Endothelial cell of umbilical vein (primary cell): ENCODE data around the gene MRGPRF. TPM values are rescaled to one million over a fixed set of nuclear protein-coding genes. Genes with fewer than 3 reads are reported as not detected.

Experiments used
- BruUV-seq: library from RNA; stranded (reverse); fragments of 400-500 nt; replicated peaks from 2 replicates; lab custom pipeline; 2021; lab: Mats Ljungman, UMichigan
- CTCF ChIA-PET: fragments of 300-600, 350-600 bp; sonication (Branson Sonifier 250); formaldehyde crosslinking; loops from one replicate; lab custom pipeline; 2021; ENCODE audit warnings: antibody characterized with exemption, inconsistent platforms; lab: Charles Lee
- POLR2A ChIA-PET: fragments of 300-600, 350-600 bp; sonication (Branson Sonifier 250); formaldehyde crosslinking; loops from one replicate; lab custom pipeline; 2021; ENCODE audit warnings: antibody characterized with exemption, inconsistent platforms; lab: Charles Lee
- DNase-seq: peaks from one replicate; pipeline ENCODE4 v3.0.0-alpha.2; 2011; ENCODE audit warnings: low read depth, low spot score
- FAIRE-seq: peaks from 2 replicates; lab custom pipeline; 2011; peaks lifted over from hg19 to GRCh38; lab: Jason Lieb, UNC
- H2AFZ ChIP-seq: 2 replicates; pipeline ENCODE4 v1.6.0; 2012; ENCODE audit warnings: low read depth, low read length, control low read depth, inconsistent platforms
- H3K27ac ChIP-seq: 2 replicates; pipeline ENCODE4 v1.5.1; 2011; ENCODE audit warnings: low read depth, mild to moderate bottlenecking, control low read depth, low read length, moderate library complexity; ENCODE audit not compliant: insufficient read depth
- H3K27me3 ChIP-seq, 2 experiments: 2 replicates each; pipeline versions ENCODE4 v1.6.0 to v1.6.1; 2011; ENCODE audit warnings: low read length in 2 of 2, mixed read lengths in 1 of 2; ENCODE audit not compliant: control insufficient read depth in 2 of 2, insufficient read depth in 2 of 2
- H3K36me3 ChIP-seq, 2 experiments: 2 replicates in 1 of 2; 3 replicates in 1 of 2; pipeline ENCODE4 v1.5.1; 2011; ENCODE audit warnings: low read length in 2 of 2, mild to moderate bottlenecking in 1 of 2, moderate library complexity in 1 of 2; ENCODE audit not compliant: control insufficient read depth in 2 of 2, insufficient read depth in 2 of 2; ENCODE audit errors: extremely low read depth in 1 of 2
- H3K4me1 ChIP-seq: 3 replicates; pipeline ENCODE4 v1.5.1; 2011; ENCODE audit warnings: mild to moderate bottlenecking, low read length; ENCODE audit not compliant: control insufficient read depth, insufficient read depth; ENCODE audit errors: extremely low read depth
- H3K4me2 ChIP-seq: 2 replicates; pipeline ENCODE4 v1.6.1; 2011; ENCODE audit warnings: low read length, control low read depth, mixed read lengths; ENCODE audit not compliant: insufficient read depth
- H3K4me3 ChIP-seq, 3 experiments: fragments of 200-600 bp in 1 of 3; sonication (generic), shearing (Covaris generic) in 1 of 3; replicated peaks in 1 of 3; 2 replicates each; pipeline ENCODE4 v1.5.1; 2011 to 2016; ENCODE audit warnings: control low read depth in 3 of 3, low read length in 3 of 3, mild to moderate bottlenecking in 2 of 3, inconsistent platforms in 1 of 3, low read depth in 1 of 3, moderate library complexity in 1 of 3; ENCODE audit not compliant: insufficient read depth in 1 of 3
- H3K79me2 ChIP-seq: 2 replicates; pipeline ENCODE4 v1.6.0; 2012; ENCODE audit warnings: low read length, inconsistent platforms; ENCODE audit not compliant: control insufficient read depth, insufficient read depth
- H3K9ac ChIP-seq: replicated peaks from 2 replicates; pipeline ENCODE3; 2011; ENCODE audit warnings: low read length, control low read depth; ENCODE audit not compliant: insufficient read depth; ENCODE audit errors: extremely low read depth
- H3K9me1 ChIP-seq: replicated peaks from 3 replicates; pipeline ENCODE4 v1.6.0; 2011; ENCODE audit warnings: mild to moderate bottlenecking, low read length; ENCODE audit not compliant: control insufficient read depth, insufficient read depth; ENCODE audit errors: extremely low read depth
- H3K9me3 ChIP-seq: replicated peaks from 2 replicates; pipeline ENCODE4 v1.5.1; 2012; ENCODE audit warnings: low read length, inconsistent platforms; ENCODE audit not compliant: control insufficient read depth, insufficient read depth
- H4K20me1 ChIP-seq: replicated peaks from 2 replicates; pipeline ENCODE3; 2011; ENCODE audit warnings: mild to moderate bottlenecking, low read length; ENCODE audit not compliant: control insufficient read depth, insufficient read depth; ENCODE audit errors: extremely low read depth
- CTCF ChIP-seq, 2 donors: IDR thresholded peaks; 1 replicate in 1 of 2; 2 replicates in 1 of 2; pipeline ENCODE4 v1.5.1; 2011; ENCODE audit warnings: low read length in 2 of 2, mild to moderate bottlenecking in 2 of 2, moderate library complexity in 2 of 2, control low read depth in 1 of 2, inconsistent platforms in 1 of 2, low read depth in 1 of 2; ENCODE audit not compliant: insufficient read depth in 1 of 2; ENCODE audit errors: extremely low read depth in 1 of 2
- EZH2 ChIP-seq: IDR thresholded peaks from 2 replicates; pipeline ENCODE4 v1.6.1; 2012; ENCODE audit warnings: borderline replicate concordance, low read depth, mild to moderate bottlenecking, moderate library complexity, low read length, inconsistent platforms; ENCODE audit not compliant: severe bottlenecking
- GATA2 ChIP-seq: IDR thresholded peaks from 2 replicates; pipeline ENCODE4 v1.7.0; 2011; ENCODE audit warnings: low read depth, mild to moderate bottlenecking, moderate library complexity, mixed read lengths, low read length; ENCODE audit not compliant: insufficient read length, insufficient read depth
- JUN ChIP-seq: IDR thresholded peaks from 2 replicates; pipeline ENCODE4 v1.6.1; 2011; ENCODE audit warnings: borderline replicate concordance, low read depth; ENCODE audit not compliant: insufficient read length, insufficient read depth
- MAX ChIP-seq: IDR thresholded peaks from 2 replicates; pipeline ENCODE4 v1.6.1; 2011; ENCODE audit not compliant: insufficient read depth, insufficient read length
- MYC ChIP-seq: IDR thresholded peaks from one replicate; pipeline ENCODE4 v1.6.1; 2011; ENCODE audit warnings: mild to moderate bottlenecking, low read depth, low read length
- POLR2A ChIP-seq: IDR thresholded peaks from 2 replicates; pipeline ENCODE4 v1.6.1; 2012; ENCODE audit warnings: low read depth, mild to moderate bottlenecking, control low read depth, low read length
- POLR2AphosphoS5 ChIP-seq: IDR thresholded peaks from 2 replicates; pipeline ENCODE4 v1.6.1; 2012; ENCODE audit warnings: low read depth, mild to moderate bottlenecking, control low read depth, low read length, moderate library complexity; ENCODE audit not compliant: insufficient read depth
- dilution Hi-C: fragments of 300-500 bp; cut with MboI; formaldehyde crosslinking; loops from one replicate; pipeline ENCODE4 v1.15.0; 2019; ENCODE audit warnings: low sequenced_read_pairs; ENCODE audit not compliant: extremely low pct_ligation_motif_present
- intact Hi-C: fragments of 100-400 bp; cut with micrococcal nuclease; formaldehyde crosslinking; loops from one replicate; pipeline ENCODE4 v1.10.0; 2022
- polyA plus RNA-seq, 4 experiments: library from polyadenylated mRNA; depleted of rRNA in 3 of 4; stranded (reverse) in 3 of 4; unstranded in 1 of 4; fragments of >200 nt; gene quantifications; 2 replicates each; pipeline versions ENCODE4 v1.2.1 to v1.2.3, GENCODE V29; 2011 to 2012; ENCODE audit warnings: missing spikeins in 1 of 4
- total RNA-seq: library from RNA; stranded (reverse); gene quantifications from 2 replicates; pipeline ENCODE4 v1.2.3, GENCODE V29; 2021

Gene MRGPRF
- total and polyA plus RNA-seq, 2 donors (not counting 3 experiments of a cell fraction or from before 2014, with no cell fraction given) = not detected

GRCh38 chr11:68968306-68969250 lies 44.5 kb downstream of the MRGPRF start:
- no peaks in the 10 kb centered on the region for H3K36me3 ChIP-seq
- H3K9me3 ChIP-seq = no peaks in the 10 kb centered on the region
- BruUV-seq = no TSS peak
- no peak overlapping the region for H3K27ac ChIP-seq
- H3K9ac ChIP-seq = no peak overlapping the region
- H3K4me2 ChIP-seq = no peak overlapping the region
- TF ChIP-seq MAX = no peak
- no peak for TF ChIP-seq POLR2A
- no peak for TF ChIP-seq JUN
- no peak for TF ChIP-seq EZH2
- no peak for TF ChIP-seq GATA2
- TF ChIP-seq CTCF (IDR thresholded peaks at IDR 0.05; ENCODE audit: extremely low read depth in 1 of 2, insufficient read depth in 1 of 2, low read depth in 1 of 2, low read length in 2 of 2) = no peak
- TF ChIP-seq POLR2AphosphoS5 = no peak
- no peak for TF ChIP-seq MYC
- H3K27me3 ChIP-seq = peaks cover 3 to 16% of the 10 kb centered on the region in 2 experiments
- H3K79me2 ChIP-seq = no peaks in the 10 kb centered on the region
- no peak overlapping the region for H2AFZ ChIP-seq
- dilution Hi-C loops = no loop called here
- H3K4me3 ChIP-seq = no peak overlapping the region
- CTCF ChIA-PET = interaction anchor here (1.7 kb wide), 1 partner anchor 10 kb away, joined by 4 read pairs; no protein-coding TSS in a partner anchor
- H3K9me1 ChIP-seq = no peaks in the 10 kb centered on the region
- POLR2A ChIA-PET = no interaction called here
- DNase-seq = no peak
- no peaks in the 10 kb centered on the region for H4K20me1 ChIP-seq
- FAIRE-seq = no peak
- H3K4me1 ChIP-seq = no peaks in the 10 kb centered on the region
- intact Hi-C loops = no loop called here
